Measurements from ENCODE around the gene SSH2.

- TF ChIP-seq EZH2 (IDR thresholded peaks at IDR 0.05) (no peak), POLR2AphosphoS5 (IDR thresholded peaks at IDR 0.05; ENCODE audit: borderline replicate concordance, low read depth, low read length) (peak; percentile 33; the same call in 1 of the 2 replicates), FOXP2 (optimal IDR thresholded peaks at IDR 0.05; ENCODE audit: control extremely low read depth, extremely low read length, insufficient read depth) (no peak)
These were observed 314.3 kb downstream of the SSH2 start for GRCh38 chr17:29615492-29616299.
